Spinal cord (tissue), 10 donors: Measurements from ENCODE around the gene SLC7A8. TPM values are rescaled to one million over a fixed set of nuclear protein-coding genes. Genes with fewer than 3 reads are reported as not detected.

Source experiments
- DNase-seq, 6 donors: peaks; one replicate each; pipeline versions ENCODE4 v3.0.0 to v3.0.0-alpha.2; 2013 to 2015; ENCODE audit warnings: low spot score in 6 of 6, low read depth in 4 of 6
- H3K27ac ChIP-seq: one replicate; pipeline ENCODE4 v1.5.1; 2013; ENCODE audit warnings: low read depth, low read length, control low read depth
- H3K27me3 ChIP-seq: one replicate; pipeline ENCODE4 v1.6.1; 2013; ENCODE audit warnings: low read length; ENCODE audit not compliant: control insufficient read depth, insufficient read depth
- H3K36me3 ChIP-seq: one replicate; pipeline ENCODE4 v1.6.1; 2013; ENCODE audit warnings: low read length; ENCODE audit not compliant: control insufficient read depth, insufficient read depth
- H3K4me1 ChIP-seq: one replicate; pipeline ENCODE4 v1.6.1; 2013; ENCODE audit warnings: low read length; ENCODE audit not compliant: control insufficient read depth, insufficient read depth
- H3K4me3 ChIP-seq: one replicate; pipeline ENCODE4 v1.5.1; 2013; ENCODE audit warnings: low read depth, low read length, control low read depth
- H3K9me3 ChIP-seq: one replicate; pipeline ENCODE4 v1.6.1; 2013; ENCODE audit warnings: low read length; ENCODE audit not compliant: control insufficient read depth, insufficient read depth
- whole genome bisulfite sequencing: methylation state at CpG from one replicate; pipeline ENCODE4 v1.1.5; 2013; ENCODE audit warnings: missing lambda C conversion rate; ENCODE audit not compliant: insufficient coverage; 5-methylcytosine and 5-hydroxymethylcytosine counted together
- polyA plus RNA-seq, 2 donors: library from polyadenylated mRNA; unstranded; fragments of 120-200 nt; gene quantifications; one replicate each; pipeline ENCODE4 v1.2.1, GENCODE V29; 2013; ENCODE audit not compliant: insufficient read length in 2 of 2
- total RNA-seq, 2 donors: library from RNA; depleted of rRNA in 1 of 2; stranded (reverse); fragments of 120-200 nt in 1 of 2; fragments of >200 nt in 1 of 2; gene quantifications; one replicate each; pipeline versions ENCODE4 v1.2.3 to v1.2.4, GENCODE V29; 2013 to 2014
- donor health status: healthy.

Gene SLC7A8
- total and polyA plus RNA-seq, 4 donors = 8.6 to 18.9 (median 17.2) TPM

GRCh38 chr14:23094666-23095195 is 88.7 kb downstream of the SLC7A8 start, which contains the start of gene ACIN1:
TSS of gene ACIN1 (minus strand) at chr14:23095136. CDS start at chr14:23095112, 24 bp downstream.
- peak; percentile 74 to 99 (median 89) for DNase-seq
- Histone ChIP-seq H3K36me3 (peaks cover 14% of the 10 kb centered on the region), H3K27me3 (no peaks in the 10 kb centered on the region), H3K27ac (peak within 1 kb of the TSS; percentile 99), H3K4me3 (peak within 1 kb of the TSS; percentile 99), H3K4me1 (peaks cover 9% of the 10 kb centered on the region), H3K9me3 (no peaks in the 10 kb centered on the region)
- WGBS = under 1% methylated on average over 52 of the region's 55 CpGs

- Histone ChIP-seq H3K4me3 (peak overlapping the region; percentile 99), H3K27ac (peak overlapping the region; percentile 99), H3K9me3 (no peaks in the 10 kb centered on the region), H3K27me3 (no peaks in the 10 kb centered on the region), H3K4me1 (peaks cover 9% of the 10 kb centered on the region), H3K36me3 (peaks cover 17% of the 10 kb centered on the region)
- 7% methylated on average over 6 of the region's 14 CpGs for WGBS
- DNase-seq = no peak
Measured at GRCh38 chr14:23093991-23094665, 89.3 kb downstream of the SLC7A8 start.

GRCh38 chr14:23093526-23093925 is 89.9 kb downstream of the SLC7A8 start:
- H3K9me3 ChIP-seq = no peaks in the 10 kb centered on the region
- no peak overlapping the region for H3K27ac ChIP-seq
- H3K36me3 ChIP-seq = peaks cover 21% of the 10 kb centered on the region
- 78% methylated on average over 1 of the region's 2 CpGs for WGBS
- peak overlapping the region; percentile 99 for H3K4me3 ChIP-seq
- H3K4me1 ChIP-seq = peaks cover 9% of the 10 kb centered on the region
- DNase-seq = no peak
- H3K27me3 ChIP-seq = no peaks in the 10 kb centered on the region

GRCh38 chr14:23093104-23093503 is 90.4 kb downstream of the SLC7A8 start:
- 100% methylated on average over 1 of the region's 2 CpGs for WGBS
- Histone ChIP-seq H3K36me3 (peaks cover 21% of the 10 kb centered on the region), H3K4me3 (no peak overlapping the region), H3K27me3 (no peaks in the 10 kb centered on the region), H3K9me3 (no peaks in the 10 kb centered on the region), H3K27ac (no peak overlapping the region), H3K4me1 (peaks cover 9% of the 10 kb centered on the region)
- no peak for DNase-seq

GRCh38 chr14:23091294-23092225 is 91.9 kb downstream of the SLC7A8 start:
- no peaks in the 10 kb centered on the region for H3K27me3 ChIP-seq
- H3K4me3 ChIP-seq = no peak overlapping the region
- peaks cover 6% of the 10 kb centered on the region for H3K4me1 ChIP-seq
- H3K9me3 ChIP-seq = no peaks in the 10 kb centered on the region
- WGBS = 90% methylated on average over 4 of the region's 12 CpGs
- no peak overlapping the region for H3K27ac ChIP-seq
- no peak for DNase-seq
- peaks cover 22% of the 10 kb centered on the region for H3K36me3 ChIP-seq

- H3K4me3 ChIP-seq = no peak overlapping the region
- 60% methylated on average over 1 of the region's 4 CpGs for WGBS
- H3K9me3 ChIP-seq = no peaks in the 10 kb centered on the region
- DNase-seq = no peak
- no peaks in the 10 kb centered on the region for H3K4me1 ChIP-seq
- peaks cover 24% of the 10 kb centered on the region for H3K36me3 ChIP-seq
- no peaks in the 10 kb centered on the region for H3K27me3 ChIP-seq
- H3K27ac ChIP-seq = no peak overlapping the region
Measured at GRCh38 chr14:23090254-23090636, 93.2 kb downstream of the SLC7A8 start.

- H3K4me3 ChIP-seq = no peak overlapping the region
- WGBS = 100% methylated on average over 4 of the region's 12 CpGs
- H3K36me3 ChIP-seq = peaks cover 28% of the 10 kb centered on the region
- H3K27ac ChIP-seq = no peak overlapping the region
- no peaks in the 10 kb centered on the region for H3K27me3 ChIP-seq
- no peaks in the 10 kb centered on the region for H3K4me1 ChIP-seq
- H3K9me3 ChIP-seq = no peaks in the 10 kb centered on the region
- no peak for DNase-seq
Measured at GRCh38 chr14:23089498-23090253, 93.8 kb downstream of the SLC7A8 start.

- no peak overlapping the region for H3K4me3 ChIP-seq
- H3K9me3 ChIP-seq = no peaks in the 10 kb centered on the region
- H3K36me3 ChIP-seq = peaks cover 47% of the 10 kb centered on the region
- H3K4me1 ChIP-seq = no peaks in the 10 kb centered on the region
- H3K27me3 ChIP-seq = no peaks in the 10 kb centered on the region
- DNase-seq = no peak
- no peak overlapping the region for H3K27ac ChIP-seq
- 67% methylated on average over 1 of the region's 1 CpG for WGBS
Measured at GRCh38 chr14:23086565-23086964, 96.9 kb downstream of the SLC7A8 start.

- WGBS = no CpG with 5 or more reads among the region's 3 CpGs
- H3K27ac ChIP-seq = no peak overlapping the region
- H3K4me3 ChIP-seq = no peak overlapping the region
- peaks cover 44% of the 10 kb centered on the region for H3K36me3 ChIP-seq
- H3K4me1 ChIP-seq = no peaks in the 10 kb centered on the region
- DNase-seq = no peak
- no peaks in the 10 kb centered on the region for H3K27me3 ChIP-seq
- no peaks in the 10 kb centered on the region for H3K9me3 ChIP-seq
Measured at GRCh38 chr14:23085458-23085857, 98.0 kb downstream of the SLC7A8 start.
